Fibroblast of lung (primary cell): ENCODE measurements around the gene SPC24.

ENCODE experiments used
- EZH2 ChIP-seq: IDR thresholded peaks from 2 replicates; pipeline ENCODE4 v1.5.1; 2012; ENCODE audit warnings: low read length, control low read depth, mild to moderate bottlenecking; ENCODE audit errors: missing control alignments
- TF ChIP-seq, protein P1 (sequence below), 2 donors: IDR thresholded peaks in 1 of 2; conservative IDR thresholded peaks in 1 of 2; 1 replicate in 1 of 2; 2 replicates in 1 of 2; pipeline ENCODE4 v1.5.1; 2011 to 2012; ENCODE audit warnings: low read length in 2 of 2, control low read depth in 1 of 2, inconsistent platforms in 1 of 2, low read depth in 1 of 2, mild to moderate bottlenecking in 1 of 2

DNA sequence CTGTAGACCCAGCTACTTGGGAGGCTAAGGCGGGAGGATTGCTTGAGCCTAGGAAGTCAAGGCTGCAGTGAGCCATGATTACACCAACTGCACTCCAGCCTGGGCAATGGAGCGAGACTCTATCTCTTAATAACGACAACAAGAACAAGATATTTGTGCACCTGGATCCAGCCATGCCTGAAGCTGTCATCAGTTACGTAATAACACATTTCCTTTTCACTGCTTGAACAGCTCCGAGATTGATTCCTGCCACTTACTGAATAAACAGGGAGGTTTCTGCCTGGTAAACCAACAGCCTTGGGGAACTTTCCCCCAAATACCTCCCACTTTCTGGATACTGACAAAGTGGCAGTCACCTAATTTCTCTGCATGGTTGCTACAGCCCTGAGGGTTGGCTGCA lies 36.4 kb upstream of the SPC24 start:
- TF ChIP-seq, protein P1, sequence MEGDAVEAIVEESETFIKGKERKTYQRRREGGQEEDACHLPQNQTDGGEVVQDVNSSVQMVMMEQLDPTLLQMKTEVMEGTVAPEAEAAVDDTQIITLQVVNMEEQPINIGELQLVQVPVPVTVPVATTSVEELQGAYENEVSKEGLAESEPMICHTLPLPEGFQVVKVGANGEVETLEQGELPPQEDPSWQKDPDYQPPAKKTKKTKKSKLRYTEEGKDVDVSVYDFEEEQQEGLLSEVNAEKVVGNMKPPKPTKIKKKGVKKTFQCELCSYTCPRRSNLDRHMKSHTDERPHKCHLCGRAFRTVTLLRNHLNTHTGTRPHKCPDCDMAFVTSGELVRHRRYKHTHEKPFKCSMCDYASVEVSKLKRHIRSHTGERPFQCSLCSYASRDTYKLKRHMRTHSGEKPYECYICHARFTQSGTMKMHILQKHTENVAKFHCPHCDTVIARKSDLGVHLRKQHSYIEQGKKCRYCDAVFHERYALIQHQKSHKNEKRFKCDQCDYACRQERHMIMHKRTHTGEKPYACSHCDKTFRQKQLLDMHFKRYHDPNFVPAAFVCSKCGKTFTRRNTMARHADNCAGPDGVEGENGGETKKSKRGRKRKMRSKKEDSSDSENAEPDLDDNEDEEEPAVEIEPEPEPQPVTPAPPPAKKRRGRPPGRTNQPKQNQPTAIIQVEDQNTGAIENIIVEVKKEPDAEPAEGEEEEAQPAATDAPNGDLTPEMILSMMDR (conservative IDR thresholded peaks at IDR 0.05 in 1 of 2, IDR thresholded peaks at IDR 0.05 in 1 of 2; ENCODE audit: low read depth in 1 of 2, low read length in 2 of 2): no peak
- no peak for TF ChIP-seq EZH2
